22Rv1 (cell line): ENCODE results near the gene CARD11.

ENCODE experiments used
- ZFX ChIP-seq: fragments of 450-650 bp; IDR thresholded peaks from 2 replicates; pipeline ENCODE4 v1.6.1; 2017; ENCODE audit warnings: antibody characterized with exemption, borderline replicate concordance
- TF ChIP-seq, protein P1 (sequence below): fragments of 450-650 bp; IDR thresholded peaks from 2 replicates; pipeline ENCODE4 v1.5.1; 2017; ENCODE audit warnings: mild to moderate bottlenecking

DNA sequence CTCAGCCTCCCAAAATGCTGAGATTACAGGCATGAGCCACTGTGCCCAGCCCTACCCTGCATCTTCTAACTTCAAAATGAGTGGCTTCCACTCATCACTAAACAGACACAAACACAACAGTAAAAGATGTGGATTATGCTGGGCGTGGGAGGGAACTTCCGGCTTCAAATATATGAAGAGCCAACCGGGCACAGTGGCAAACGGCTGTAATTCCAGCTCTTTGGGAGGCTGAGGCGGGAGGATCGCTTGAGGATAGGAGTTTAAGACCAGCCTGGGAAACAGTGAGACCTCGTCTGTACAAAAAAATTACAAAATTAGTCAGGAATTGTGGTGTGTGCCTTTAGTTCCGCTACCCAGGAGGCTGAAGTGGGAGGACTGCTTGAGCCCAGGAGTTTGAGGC, 107.4 kb downstream of the CARD11 start:
- TF ChIP-seq, protein P1, sequence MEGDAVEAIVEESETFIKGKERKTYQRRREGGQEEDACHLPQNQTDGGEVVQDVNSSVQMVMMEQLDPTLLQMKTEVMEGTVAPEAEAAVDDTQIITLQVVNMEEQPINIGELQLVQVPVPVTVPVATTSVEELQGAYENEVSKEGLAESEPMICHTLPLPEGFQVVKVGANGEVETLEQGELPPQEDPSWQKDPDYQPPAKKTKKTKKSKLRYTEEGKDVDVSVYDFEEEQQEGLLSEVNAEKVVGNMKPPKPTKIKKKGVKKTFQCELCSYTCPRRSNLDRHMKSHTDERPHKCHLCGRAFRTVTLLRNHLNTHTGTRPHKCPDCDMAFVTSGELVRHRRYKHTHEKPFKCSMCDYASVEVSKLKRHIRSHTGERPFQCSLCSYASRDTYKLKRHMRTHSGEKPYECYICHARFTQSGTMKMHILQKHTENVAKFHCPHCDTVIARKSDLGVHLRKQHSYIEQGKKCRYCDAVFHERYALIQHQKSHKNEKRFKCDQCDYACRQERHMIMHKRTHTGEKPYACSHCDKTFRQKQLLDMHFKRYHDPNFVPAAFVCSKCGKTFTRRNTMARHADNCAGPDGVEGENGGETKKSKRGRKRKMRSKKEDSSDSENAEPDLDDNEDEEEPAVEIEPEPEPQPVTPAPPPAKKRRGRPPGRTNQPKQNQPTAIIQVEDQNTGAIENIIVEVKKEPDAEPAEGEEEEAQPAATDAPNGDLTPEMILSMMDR: no peak
- no peak for TF ChIP-seq ZFX
